Smooth muscle cell (in vitro differentiated cells): ENCODE measurements around the gene NAV3. TPM values are rescaled to one million over a fixed set of nuclear protein-coding genes. Genes with fewer than 3 reads are reported as not detected.

ENCODE experiments used
- DNase-seq: peaks from one replicate; lab custom pipeline; 2025; ENCODE audit not compliant: unreplicated experiment; lab: John Stamatoyannopoulos, UW
- H2AFZ ChIP-seq: fragments of 200-600 bp; sonication (generic); 2 replicates; pipeline ENCODE4 v1.6.0; 2016; ENCODE audit warnings: antibody characterized with exemption, low read depth, mild to moderate bottlenecking
- H3F3A ChIP-seq: fragments of 200-600 bp; sonication (generic); 2 replicates; pipeline ENCODE4 v1.6.0; 2017; ENCODE audit warnings: antibody characterized with exemption, low read depth
- H3K27ac ChIP-seq: fragments of 200-600 bp; sonication (generic); 2 replicates; pipeline ENCODE4 v1.5.1; 2016; ENCODE audit warnings: low read depth, mild to moderate bottlenecking
- H3K27me3 ChIP-seq: fragments of 200-600 bp; sonication (generic); 2 replicates; pipeline ENCODE4 v1.6.1; 2016; ENCODE audit warnings: low read depth, mild to moderate bottlenecking
- H3K36me3 ChIP-seq: fragments of 200-600 bp; sonication (generic); 2 replicates; pipeline ENCODE4 v1.5.1; 2016; ENCODE audit warnings: low read depth
- H3K4me1 ChIP-seq: fragments of 200-600 bp; sonication (generic); 2 replicates; pipeline ENCODE4 v1.5.1; 2016; ENCODE audit warnings: low read depth
- H3K4me2 ChIP-seq: fragments of 200-600 bp; sonication (generic); 2 replicates; pipeline ENCODE4 v1.6.0; 2016; ENCODE audit warnings: mild to moderate bottlenecking
- H3K4me3 ChIP-seq: fragments of 200-600 bp; sonication (generic); 2 replicates; pipeline ENCODE4 v1.5.1; 2016; ENCODE audit warnings: mild to moderate bottlenecking
- H3K79me2 ChIP-seq: fragments of 200-600 bp; sonication (generic); 2 replicates; pipeline ENCODE4 v1.6.0; 2016; ENCODE audit warnings: low read depth, mild to moderate bottlenecking
- H3K9ac ChIP-seq: fragments of 200-600 bp; sonication (generic); 2 replicates; pipeline ENCODE4 v1.6.0; 2016; ENCODE audit warnings: low read depth
- H3K9me3 ChIP-seq: fragments of 200-600 bp; sonication (generic); replicated peaks from 2 replicates; pipeline ENCODE4 v1.5.1; 2016; ENCODE audit warnings: low read depth
- H4K20me1 ChIP-seq: fragments of 200-600 bp; sonication (generic); 2 replicates; pipeline ENCODE4 v1.6.0; 2016; ENCODE audit warnings: low read depth
- CTCF ChIP-seq: fragments of 200-600 bp; sonication (generic); IDR thresholded peaks from 2 replicates; pipeline ENCODE4 v1.5.1; 2017; ENCODE audit warnings: borderline replicate concordance, mild to moderate bottlenecking, antibody characterized with exemption; ENCODE audit not compliant: insufficient read depth, poor library complexity, severe bottlenecking
- WGBS: methylation state at CpG from one replicate; pipeline ENCODE4 v1.1.7; 2016; ENCODE audit warnings: low lambda C conversion rate; 5-methylcytosine and 5-hydroxymethylcytosine counted together
- polyA plus RNA-seq: library from polyadenylated mRNA; unstranded; fragments of >200 nt; fragmentation: Nextera tagmentation; extraction: Ambion mirVana; gene quantifications from 2 replicates; pipeline ENCODE4 v1.2.1, GENCODE V29; 2016
- total RNA-seq: library from RNA; depleted of rRNA; stranded (reverse); fragments of >200 nt; gene quantifications from 2 replicates; pipeline ENCODE4 v1.2.3, GENCODE V29; 2014

Gene NAV3
- total and polyA plus RNA-seq, 2 experiments from 2014 or later, result 8.0 to 31.0 TPM

GRCh38 chr12:78040111-78040510 is 209.4 kb downstream of the NAV3 start:
- H4K20me1 ChIP-seq, result no peaks in the 10 kb centered on the region
- no peaks in the 10 kb centered on the region for H3K27me3 ChIP-seq
- no peaks in the 10 kb centered on the region for H3K9me3 ChIP-seq
- 96% methylated on average over 1 of the region's 1 CpG for WGBS
- H3K9ac ChIP-seq, result no peak overlapping the region
- H3K36me3 ChIP-seq, result no peaks in the 10 kb centered on the region
- no peak for TF ChIP-seq CTCF
- no peaks in the 10 kb centered on the region for H3K79me2 ChIP-seq
- H3K27ac ChIP-seq, result no peak overlapping the region
- no peak overlapping the region for H3K4me3 ChIP-seq
- no peak overlapping the region for H3K4me2 ChIP-seq
- H2AFZ ChIP-seq, result no peak overlapping the region
- H3F3A ChIP-seq, result no peaks in the 10 kb centered on the region
- no peak for DNase-seq
- no peaks in the 10 kb centered on the region for H3K4me1 ChIP-seq

GRCh38 chr12:78050790-78051189 is 220.1 kb downstream of the NAV3 start:
- Histone ChIP-seq H4K20me1 (no peaks in the 10 kb centered on the region), H3K9me3 (peaks cover 4% of the 10 kb centered on the region), H2AFZ (no peak overlapping the region), H3K27me3 (no peaks in the 10 kb centered on the region), H3K36me3 (no peaks in the 10 kb centered on the region), H3K4me3 (no peak overlapping the region), H3F3A (no peaks in the 10 kb centered on the region), H3K9ac (no peak overlapping the region), H3K4me2 (no peak overlapping the region), H3K79me2 (no peaks in the 10 kb centered on the region), H3K4me1 (no peaks in the 10 kb centered on the region), H3K27ac (no peak overlapping the region)
- no peak for DNase-seq
- TF ChIP-seq CTCF, result no peak
- 94% methylated on average over 12 of the region's 12 CpGs for WGBS

GRCh38 chr12:78055545-78055944 is 224.9 kb downstream of the NAV3 start:
- no peak overlapping the region for H3K27ac ChIP-seq
- H3K36me3 ChIP-seq, result no peaks in the 10 kb centered on the region
- no peaks in the 10 kb centered on the region for H3K9me3 ChIP-seq
- no peaks in the 10 kb centered on the region for H3K79me2 ChIP-seq
- no peak overlapping the region for H3K4me2 ChIP-seq
- no peaks in the 10 kb centered on the region for H4K20me1 ChIP-seq
- no peak overlapping the region for H2AFZ ChIP-seq
- TF ChIP-seq CTCF, result no peak
- H3K27me3 ChIP-seq, result no peaks in the 10 kb centered on the region
- no peaks in the 10 kb centered on the region for H3F3A ChIP-seq
- H3K4me1 ChIP-seq, result no peaks in the 10 kb centered on the region
- no peak for DNase-seq
- no peak overlapping the region for H3K9ac ChIP-seq
- no peak overlapping the region for H3K4me3 ChIP-seq

DNA sequence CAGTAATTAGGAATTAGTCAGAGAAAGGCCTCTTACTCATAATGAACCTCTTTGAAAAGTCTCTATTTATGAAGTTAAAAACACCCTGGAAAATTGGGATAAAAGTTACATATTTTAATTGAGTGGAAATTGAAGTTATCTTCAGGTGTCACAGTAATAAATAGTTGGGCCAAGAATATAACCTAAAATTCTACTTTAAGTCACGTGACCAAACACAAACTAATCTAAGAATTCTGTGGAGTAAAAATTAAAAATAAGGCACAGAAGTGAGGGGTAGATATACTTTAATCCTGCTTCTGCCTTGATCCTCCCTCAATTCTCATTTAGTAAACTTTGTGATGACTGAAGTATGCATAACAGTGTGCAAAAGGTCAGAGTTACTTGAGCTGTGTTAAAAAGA is 226.4 kb downstream of the NAV3 start:
- Histone ChIP-seq H3K4me3 (no peak overlapping the region), H3K4me1 (no peaks in the 10 kb centered on the region), H3K4me2 (no peak overlapping the region), H3K36me3 (no peaks in the 10 kb centered on the region), H4K20me1 (no peaks in the 10 kb centered on the region), H3K27ac (no peak overlapping the region), H3K27me3 (no peaks in the 10 kb centered on the region), H3K9me3 (no peaks in the 10 kb centered on the region), H3K9ac (no peak overlapping the region), H3F3A (no peaks in the 10 kb centered on the region), H2AFZ (no peak overlapping the region), H3K79me2 (no peaks in the 10 kb centered on the region)
- TF ChIP-seq CTCF, result no peak
- 87% methylated on average over 1 of the region's 1 CpG for WGBS
- no peak for DNase-seq
